ENCODE measurements around the gene ZFYVE21.

GRCh38 chr14:103755060-103755459 lies 39.5 kb downstream of the ZFYVE21 start:
- TF ChIP-seq CTCF (IDR thresholded peaks at IDR 0.05) (no peak), EP300 (IDR thresholded peaks at IDR 0.05) (no peak), POLR2A (IDR thresholded peaks at IDR 0.05; ENCODE audit: low read depth) (no peak), POLR2AphosphoS5 (IDR thresholded peaks at IDR 0.05) (no peak)
